HPDE6-E6E7 (cell line): ENCODE data around the gene PALM3.
"Not testable (repeated sequence)": the region's sequence is repeated elsewhere in the genome, so short reads cannot be mapped to it uniquely, and the experiment has no call there.

Source experiments
- DNase-seq: peaks from one replicate; pipeline ENCODE4 v3.0.0; 2011; ENCODE audit warnings: missing footprints; ENCODE audit errors: extremely low spot score

The PALM3 gene

DNA sequence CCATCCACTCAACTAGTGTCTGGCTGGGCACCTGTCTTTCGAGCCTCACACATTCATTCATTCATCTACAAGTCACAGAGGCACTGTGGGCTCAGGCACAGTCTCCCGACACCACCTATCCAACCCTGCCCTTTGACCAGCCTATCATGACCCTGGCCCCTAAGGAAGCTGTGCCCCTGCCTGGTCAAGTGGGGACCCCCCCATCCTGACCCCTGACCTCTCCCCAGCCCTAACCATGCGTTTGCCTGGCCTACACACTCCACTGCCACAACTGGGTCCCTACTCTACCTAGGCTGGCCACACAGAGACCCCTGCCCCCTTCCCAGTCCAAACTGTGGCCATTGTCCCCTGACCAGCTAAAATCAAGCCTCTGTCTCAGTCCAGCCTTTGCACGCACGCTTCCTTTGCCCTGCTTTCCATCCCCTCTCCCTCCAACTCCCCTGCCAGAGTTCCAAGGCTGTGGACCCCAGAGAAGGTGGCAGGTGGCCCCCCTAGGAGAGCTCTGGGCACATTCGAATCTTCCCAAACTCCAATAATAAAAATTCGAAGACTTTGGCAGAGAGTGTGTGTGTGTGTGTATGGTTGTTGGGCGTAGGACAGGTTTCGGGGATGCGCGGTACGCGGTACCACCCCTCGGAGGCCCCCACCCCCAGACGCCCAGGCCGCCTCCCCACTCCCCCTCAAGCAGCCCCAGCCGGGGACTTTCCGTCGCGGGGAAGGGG, 30.7 kb downstream of the PALM3 start:
- no peak for DNase-seq

DNA sequence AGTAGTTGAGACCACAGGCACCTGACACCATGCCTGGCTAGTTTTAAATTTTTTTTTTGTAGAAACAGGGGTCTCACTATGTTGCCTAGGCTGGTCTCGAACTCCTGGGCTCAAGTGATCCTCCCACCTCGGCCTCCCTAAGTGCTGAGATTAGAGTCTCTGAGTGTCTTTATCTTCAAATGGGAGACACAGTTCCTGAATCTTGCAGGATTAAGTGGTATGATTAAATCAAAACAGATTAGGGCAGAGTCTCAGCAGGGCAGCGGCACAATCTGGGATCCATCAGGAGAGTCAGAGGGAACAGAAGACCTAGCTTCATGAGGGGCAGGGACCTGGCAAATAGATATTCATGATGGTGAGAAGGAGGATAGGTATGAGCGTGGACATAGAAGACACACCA, 33.0 kb downstream of the PALM3 start:
- DNase-seq = no peak

DNA sequence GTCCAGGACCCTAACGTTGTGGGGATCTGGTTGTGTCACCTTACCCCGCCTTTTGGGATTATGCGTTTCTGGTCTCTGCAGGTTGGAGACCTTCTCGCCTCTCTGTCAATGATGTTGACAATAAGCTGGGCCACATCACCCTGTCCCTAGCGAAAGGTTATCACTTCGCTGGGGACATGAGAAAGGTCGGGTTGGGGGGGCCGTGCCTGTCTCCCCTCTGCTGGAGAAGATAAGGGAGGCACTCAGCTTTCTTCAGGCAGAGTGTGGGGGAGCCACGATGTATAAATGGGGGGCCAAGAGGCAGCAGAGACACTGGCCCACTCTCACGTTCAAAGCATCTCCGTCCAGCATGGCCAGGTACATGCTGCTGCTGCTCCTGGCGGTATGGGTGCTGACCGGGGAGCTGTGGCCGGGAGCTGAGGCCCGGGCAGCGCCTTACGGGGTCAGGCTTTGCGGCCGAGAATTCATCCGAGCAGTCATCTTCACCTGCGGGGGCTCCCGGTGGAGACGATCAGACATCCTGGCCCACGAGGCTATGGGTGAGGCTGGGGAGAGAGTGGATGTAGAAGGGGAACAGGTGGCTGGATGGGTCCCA, 33.9 kb downstream of the PALM3 start, which contains the start of gene RLN3:
RLN3 (plus strand) TSS at position 293 of the 595 bp plus-strand sequence; CDS start at position 350, 57 bp downstream.
- DNase-seq = no peak

DNA sequence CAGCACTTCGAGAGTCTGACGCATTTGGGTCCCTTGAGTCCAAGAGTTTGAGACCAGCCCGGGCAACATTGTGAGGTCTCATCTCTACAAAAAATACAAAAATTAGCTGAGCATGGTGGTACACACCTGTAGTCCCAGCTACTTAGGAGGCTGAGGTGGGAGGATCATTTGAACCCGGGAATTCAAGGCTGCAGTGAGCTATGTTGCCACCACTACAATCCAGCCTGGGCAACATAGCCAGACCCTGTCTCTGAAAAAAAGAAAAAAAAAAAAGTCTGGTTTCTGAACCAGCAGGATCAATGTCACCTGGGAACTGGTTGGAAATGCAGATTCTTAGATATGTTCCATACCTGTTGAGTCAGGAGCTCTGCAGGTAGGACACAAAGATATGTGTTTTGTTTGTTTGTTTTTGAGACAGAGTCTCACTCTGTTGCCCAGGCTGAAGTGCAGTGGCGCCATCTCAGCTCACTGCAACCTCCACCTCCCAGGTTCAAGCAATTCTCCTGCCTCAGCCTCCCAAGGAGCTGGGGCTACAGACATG, 35.2 kb downstream of the PALM3 start:
- not testable (repeated sequence) for DNase-seq

DNA sequence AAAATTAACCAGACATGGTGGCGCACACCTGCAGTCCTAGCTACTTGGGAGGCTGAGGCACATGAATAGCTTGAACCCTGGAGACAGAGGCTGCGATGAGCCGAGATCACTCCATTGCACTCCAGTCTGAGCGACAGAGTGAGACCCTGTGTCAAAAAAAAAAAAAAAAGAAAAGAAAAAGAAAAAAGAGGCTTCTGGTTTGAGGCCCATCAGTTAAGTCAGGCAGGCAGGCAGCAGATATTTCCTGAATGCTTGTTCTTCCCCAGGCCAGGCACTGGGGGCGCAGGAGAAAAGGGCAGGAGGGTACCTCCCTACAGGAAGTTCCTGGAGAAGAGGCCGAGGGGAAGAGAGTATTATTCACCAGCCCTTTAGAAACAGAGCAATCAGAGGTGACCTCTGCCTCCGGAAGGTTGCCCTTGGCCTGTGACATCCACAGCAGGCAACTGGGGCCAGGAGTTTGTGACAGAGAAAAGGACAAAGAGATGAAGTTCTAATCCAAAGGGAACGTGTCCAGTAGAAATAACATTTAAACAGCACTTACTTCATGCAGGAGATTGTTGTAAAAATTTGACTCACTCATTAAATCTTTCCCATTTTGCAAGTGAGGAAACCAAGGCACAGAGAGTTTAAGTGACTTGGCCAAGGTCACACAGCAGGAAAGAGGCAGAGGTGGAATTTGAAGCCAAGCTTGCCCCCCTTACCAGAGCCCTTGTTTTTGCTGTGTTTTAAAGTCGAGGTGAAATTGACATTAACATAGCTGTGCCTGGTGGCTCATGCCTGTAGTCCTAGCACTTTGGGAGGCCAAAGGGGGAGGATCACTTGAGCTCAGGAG, 38.3 kb downstream of the PALM3 start:
- no peak for DNase-seq

DNA sequence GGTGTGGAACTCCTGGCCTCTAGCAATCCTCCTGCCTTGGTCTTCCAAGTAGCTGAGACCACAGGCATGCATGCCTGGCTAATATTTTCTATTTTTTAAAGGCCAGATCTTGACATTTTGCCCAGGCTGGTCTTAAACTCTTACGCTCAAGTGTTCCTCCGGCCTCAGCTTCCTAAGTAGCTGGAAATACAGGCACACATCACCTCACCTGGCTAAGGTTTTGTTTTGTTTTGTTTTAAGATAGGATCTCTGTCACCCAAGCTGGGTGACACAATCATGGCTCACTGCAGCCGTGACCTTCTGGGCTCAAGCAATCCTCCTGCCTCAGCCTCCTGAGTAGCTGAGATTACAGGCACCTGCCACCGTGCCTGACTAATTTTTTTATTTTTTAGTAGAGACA, 39.4 kb downstream of the PALM3 start:
- no peak for DNase-seq

DNA sequence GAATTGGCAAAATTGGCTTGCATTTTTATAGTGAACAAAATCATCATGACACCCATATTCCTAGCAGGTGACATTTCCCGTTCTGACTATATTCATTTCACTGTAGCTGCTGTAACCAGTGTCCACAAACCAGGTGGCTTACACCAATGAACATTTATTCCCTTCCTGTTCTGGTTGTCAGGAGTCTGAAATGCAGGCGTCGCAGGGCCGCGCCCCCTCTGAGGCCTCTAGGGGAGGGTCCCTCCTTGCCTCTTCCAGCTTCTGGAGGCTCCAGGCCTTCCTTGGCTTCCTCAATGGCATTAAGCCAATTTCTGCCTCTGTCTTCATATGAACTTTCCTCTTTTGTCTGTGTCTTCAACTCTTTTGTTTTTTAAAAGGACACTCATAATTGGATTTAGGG, 40.4 kb downstream of the PALM3 start:
- DNase-seq = no peak

DNA sequence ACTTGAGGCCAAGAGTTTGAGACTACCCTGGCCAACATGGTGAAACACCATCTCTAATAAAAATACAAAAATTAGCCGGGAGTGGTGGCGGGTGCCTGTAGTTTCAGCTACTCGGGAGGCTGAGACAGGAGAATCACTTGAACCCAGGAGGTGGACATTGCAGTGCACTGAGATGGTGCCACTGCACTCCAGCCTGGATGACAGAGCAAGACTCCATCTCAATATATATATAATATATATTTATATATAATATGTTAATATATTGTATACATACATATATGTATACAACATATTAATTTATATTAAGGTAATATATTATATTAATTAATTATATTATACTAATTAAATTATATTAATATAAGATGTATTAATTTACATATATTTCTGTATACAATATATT, 42.1 kb downstream of the PALM3 start:
- not testable (repeated sequence) for DNase-seq

DNA sequence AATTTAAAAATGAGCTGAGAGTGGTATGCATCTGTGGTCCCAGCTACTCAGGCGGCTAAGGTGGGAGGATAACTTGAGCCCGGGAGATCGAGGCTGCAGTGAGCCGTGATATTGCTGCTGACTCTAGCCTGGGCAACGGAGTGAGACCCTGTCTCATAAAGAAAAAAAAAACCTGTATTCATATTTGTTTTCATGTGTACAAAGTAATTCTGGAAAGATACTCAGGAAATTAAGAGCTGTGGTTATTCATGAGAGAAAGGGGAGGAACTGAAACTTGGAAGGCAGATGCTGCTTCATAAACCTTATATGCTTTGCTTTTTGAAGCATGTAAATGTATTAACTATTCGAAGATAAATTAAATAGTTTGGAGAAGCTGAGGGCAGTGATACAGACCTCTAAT, 42.8 kb downstream of the PALM3 start:
- no peak for DNase-seq

DNA sequence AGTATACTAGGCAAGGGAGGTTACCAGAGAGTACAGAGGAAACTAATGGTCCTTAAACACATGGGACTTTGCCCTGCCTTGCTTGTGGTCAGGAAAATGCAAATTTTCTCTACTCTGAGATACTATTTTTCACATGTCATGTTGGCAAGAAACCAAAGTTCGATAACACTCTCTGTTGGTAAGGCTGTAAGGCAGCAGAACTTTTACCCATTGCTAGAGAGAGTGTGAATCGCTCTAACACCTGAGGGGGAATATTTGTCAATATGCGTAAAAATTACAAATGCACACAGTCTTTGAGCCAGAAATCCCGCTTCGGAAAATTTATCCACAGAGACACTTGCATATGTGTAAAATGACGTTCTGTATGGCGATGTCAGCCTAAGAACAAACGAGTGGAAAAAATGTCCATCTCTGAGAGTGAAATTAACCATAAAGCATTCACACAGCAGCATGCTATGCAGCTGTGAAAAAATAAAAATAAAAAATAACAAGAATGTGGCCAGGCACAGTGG, 46.3 kb downstream of the PALM3 start:
- no peak for DNase-seq

DNA sequence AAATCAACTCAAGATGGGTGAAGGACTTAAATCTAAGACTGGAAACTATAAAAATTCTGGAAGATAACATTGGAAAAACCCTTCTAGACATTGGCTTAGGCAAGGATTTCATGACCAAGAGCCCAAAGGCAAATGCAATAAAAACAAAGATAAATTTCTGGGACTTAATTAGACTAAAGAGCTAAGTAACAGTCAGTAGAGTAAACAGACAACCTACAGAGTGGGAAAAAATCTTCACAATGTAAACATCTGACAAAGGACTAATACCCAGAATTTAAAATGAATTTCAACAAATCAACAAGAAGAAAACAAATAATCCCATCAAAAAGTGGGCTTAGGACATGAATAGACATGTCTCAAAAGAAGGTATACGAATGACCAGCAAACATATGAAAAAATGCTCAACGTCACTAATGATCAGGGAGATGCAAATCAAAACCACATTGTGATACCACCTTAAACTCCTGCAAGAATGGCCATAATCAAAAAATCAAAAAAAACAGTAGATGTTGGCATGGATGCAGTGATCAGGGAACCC, 49.4 kb downstream of the PALM3 start:
- DNase-seq = no peak

DNA sequence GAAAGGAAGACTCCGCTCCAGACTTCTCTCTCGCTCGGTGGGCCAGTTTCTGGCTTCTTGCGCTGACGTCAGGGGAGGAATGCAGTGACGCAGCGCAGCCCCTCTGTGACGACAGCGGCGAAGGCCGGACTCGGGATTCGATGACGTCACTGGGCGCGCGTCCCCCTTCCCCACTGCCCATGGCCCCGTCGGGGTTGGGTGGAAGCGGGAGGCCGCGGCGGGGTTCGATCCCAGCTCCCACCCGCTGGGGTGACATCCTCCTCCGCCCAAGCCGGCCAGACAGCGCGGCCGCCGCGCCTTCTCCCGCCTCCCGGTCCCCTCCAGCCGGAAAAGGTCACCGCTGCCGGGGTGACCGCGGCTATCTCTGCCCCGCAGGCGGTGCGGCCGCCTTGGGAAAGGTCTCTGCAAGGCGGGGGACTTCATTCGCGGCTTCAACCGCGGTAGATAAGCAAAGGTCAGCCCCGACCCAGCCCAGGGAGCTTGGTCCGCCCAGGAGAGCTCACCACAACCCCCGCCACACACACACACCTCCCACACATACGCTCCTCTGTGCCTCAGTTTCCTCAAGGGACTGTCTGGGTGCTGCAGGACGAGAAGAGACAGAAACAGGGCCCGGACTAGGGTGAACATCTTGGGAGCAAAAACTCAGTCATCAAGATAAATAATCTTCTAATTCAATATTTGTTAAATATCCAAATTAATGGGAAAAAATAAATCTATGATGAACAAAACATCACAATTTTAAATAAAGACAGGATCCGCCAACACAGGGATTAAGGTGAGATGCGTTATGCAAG, 54.9 kb downstream of the PALM3 start:
- no peak for DNase-seq

DNA sequence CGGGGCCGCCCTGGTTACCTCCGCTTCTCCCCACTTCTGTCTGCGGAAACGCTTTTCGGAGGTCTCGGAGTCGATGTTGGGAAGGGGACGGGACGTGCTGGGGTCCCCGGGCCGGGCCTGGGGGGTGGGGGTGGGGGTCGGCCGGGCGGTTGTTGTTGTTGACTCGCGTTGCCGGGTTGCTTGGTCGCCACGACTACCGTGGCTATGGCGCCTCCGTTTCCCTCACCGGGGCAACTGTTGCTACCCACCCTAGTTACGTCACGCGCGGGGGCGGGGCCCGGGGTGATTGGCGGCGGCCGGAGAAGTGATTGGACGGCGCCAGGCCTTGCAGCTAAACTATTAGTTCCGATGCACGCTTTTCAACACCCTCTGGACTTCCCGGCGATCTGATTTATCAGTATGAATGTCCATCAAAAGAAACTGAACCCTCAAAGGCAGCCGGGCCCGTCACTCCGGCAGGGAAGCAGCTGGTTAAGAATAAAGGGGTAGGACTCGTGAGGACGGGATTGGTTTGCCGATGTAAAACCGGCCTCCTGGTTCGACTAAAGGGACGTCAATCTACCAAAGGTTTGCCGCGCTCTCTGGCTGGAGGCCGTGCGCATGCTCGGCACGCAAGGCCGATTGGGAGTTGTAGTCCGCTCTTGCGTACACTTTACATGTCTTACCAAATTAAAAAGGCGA, 55.7 kb downstream of the PALM3 start, which contains the start of gene RFX1:
RFX1 (minus strand) TSS at position 236 of the 681 bp plus-strand sequence. CDS start 12,477 bp downstream, outside the sequence.
- DNase-seq = peak; percentile 97

DNA sequence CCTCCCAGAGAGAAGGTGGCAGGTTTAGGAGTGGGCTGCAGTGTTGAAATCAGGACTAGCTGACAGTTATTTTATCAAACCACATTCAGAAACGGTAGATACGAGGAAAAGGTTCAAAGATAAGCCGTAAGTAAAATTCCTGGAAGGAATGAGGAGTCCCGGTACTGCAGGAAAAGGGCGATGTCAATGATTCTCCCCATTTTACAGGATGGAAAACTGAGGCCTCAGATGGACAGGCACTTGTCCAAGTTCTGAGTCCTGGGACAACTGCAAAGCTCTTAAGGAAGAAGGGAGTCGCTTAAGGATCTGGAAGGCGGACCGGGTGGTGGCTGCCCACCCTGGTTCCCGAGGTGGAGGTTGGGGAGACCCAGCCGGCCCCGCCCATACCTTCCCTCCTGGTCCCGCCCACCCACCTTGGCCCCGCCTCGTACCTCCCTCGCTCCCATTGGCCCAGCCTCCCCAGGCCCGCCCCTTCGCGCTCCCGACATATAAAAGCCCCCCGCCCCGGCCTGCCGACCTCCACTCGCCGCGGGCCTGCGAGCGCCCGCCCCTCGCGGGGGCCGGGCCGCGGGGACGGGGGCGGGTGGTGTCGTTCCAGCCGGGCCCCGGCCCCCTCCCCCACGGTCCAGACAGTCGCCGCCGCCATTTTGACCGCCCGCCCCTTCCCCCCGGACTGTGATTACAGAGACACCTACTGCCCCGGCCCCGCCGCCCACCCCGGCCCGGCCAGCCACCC, 56.4 kb downstream of the PALM3 start:
- DNase-seq = no peak

DNA sequence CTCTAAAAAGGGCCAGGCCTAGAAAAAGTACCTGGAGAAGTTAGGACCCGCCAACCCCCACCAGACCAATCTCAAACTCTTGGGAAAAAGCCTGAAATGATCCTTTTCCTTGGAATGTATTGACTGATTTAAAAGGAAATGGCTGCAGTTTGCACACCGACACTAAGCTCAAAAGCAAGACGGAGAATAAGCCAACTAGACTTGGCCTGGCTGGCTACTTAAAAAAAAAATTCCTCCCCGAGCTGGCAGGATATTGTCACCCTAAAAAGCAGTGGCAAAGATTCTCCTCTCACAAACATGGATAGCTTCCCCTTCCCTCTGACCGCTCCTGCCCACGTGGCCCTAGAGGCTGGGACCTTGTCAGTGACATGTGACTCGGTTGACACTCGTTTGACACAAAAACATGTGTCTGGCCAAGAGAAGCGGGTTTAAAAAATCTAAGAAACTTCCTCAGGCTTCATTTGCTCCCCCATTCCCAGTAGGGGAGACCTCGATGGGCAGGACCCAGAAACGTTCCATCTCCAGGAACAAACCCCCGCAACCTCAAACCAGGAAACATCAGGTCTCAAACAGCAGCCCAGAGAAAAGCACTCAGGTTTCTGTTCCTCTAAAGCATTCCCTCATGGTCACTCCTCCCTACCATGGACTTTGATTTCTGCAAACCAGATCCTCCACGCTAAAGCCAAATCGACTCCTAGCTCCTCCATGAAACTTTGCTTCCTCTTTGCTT, 57.1 kb downstream of the PALM3 start:
- no peak for DNase-seq
